Measurements from ENCODE around the gene ZFC3H1. TPM values are rescaled to one million over a fixed set of nuclear protein-coding genes. Genes with fewer than 3 reads are reported as not detected.

ZFC3H1 gene
- total RNA-seq, 6 donors from 2014 or later: 35.9 to 225 (median 74.1) TPM

- WGBS, 2 donors: 72 to 88% methylated on average over 2 of the region's 2 CpGs
- Histone ChIP-seq H3K4me1 (no peaks in the 10 kb centered on the region), H3K9me3 (no peaks in the 10 kb centered on the region), H3K27ac (no peak overlapping the region), H3K36me3 (no peaks in the 10 kb centered on the region), H3K27me3 (no peaks in the 10 kb centered on the region), H3K4me3 (no peak overlapping the region)
- TF ChIP-seq, protein P1, sequence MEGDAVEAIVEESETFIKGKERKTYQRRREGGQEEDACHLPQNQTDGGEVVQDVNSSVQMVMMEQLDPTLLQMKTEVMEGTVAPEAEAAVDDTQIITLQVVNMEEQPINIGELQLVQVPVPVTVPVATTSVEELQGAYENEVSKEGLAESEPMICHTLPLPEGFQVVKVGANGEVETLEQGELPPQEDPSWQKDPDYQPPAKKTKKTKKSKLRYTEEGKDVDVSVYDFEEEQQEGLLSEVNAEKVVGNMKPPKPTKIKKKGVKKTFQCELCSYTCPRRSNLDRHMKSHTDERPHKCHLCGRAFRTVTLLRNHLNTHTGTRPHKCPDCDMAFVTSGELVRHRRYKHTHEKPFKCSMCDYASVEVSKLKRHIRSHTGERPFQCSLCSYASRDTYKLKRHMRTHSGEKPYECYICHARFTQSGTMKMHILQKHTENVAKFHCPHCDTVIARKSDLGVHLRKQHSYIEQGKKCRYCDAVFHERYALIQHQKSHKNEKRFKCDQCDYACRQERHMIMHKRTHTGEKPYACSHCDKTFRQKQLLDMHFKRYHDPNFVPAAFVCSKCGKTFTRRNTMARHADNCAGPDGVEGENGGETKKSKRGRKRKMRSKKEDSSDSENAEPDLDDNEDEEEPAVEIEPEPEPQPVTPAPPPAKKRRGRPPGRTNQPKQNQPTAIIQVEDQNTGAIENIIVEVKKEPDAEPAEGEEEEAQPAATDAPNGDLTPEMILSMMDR (IDR thresholded peaks at IDR 0.05): no peak
- TF ChIP-seq EP300 (IDR thresholded peaks at IDR 0.05) (no peak), POLR2AphosphoS5 (IDR thresholded peaks at IDR 0.05) (no peak), POLR2A (IDR thresholded peaks at IDR 0.05) (no peak)
- DNase-seq (no peak), ATAC-seq (ENCODE audit: low FRiP score in 2 of 2) (no peak)
These were observed 76.6 kb downstream of the ZFC3H1 start for GRCh38 chr12:71587012-71587411.

DNA sequence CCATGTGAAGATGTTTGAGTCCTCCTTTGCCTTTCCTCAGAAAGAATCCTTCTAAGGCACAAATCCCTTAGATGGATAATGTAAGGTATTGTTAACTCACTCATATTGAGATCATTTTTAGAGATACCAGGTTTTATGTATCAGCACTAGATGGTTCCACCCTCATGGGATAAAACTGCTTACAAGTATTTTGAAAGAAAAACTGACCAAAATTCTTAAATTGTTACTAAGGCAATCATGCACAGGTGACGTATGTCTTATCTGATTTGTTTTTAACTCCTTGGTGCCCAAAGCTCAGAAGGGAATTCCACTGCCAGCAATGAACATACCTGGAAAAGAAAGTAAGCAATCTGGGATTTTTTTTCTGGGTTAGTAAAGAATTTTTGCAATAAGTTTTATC is 78.4 kb downstream of the ZFC3H1 start:
- ATAC-seq (ENCODE audit: low FRiP score in 2 of 2) (no peak), DNase-seq (no peak)
- no peaks in the 10 kb centered on the region for H3K4me1 ChIP-seq
- no peak overlapping the region for H3K4me3 ChIP-seq
- H3K9me3 ChIP-seq: no peaks in the 10 kb centered on the region
- H3K27me3 ChIP-seq: no peaks in the 10 kb centered on the region
- WGBS, 2 donors: 32 to 52% methylated on average over 1 of the region's 1 CpG
- no peak overlapping the region for H3K27ac ChIP-seq
- no peaks in the 10 kb centered on the region for H3K36me3 ChIP-seq
- no peak for TF ChIP-seq POLR2A (IDR thresholded peaks at IDR 0.05)
- TF ChIP-seq EP300 (IDR thresholded peaks at IDR 0.05): no peak
- TF ChIP-seq, protein P1 (IDR thresholded peaks at IDR 0.05): no peak
- TF ChIP-seq POLR2AphosphoS5 (IDR thresholded peaks at IDR 0.05): no peak

DNA sequence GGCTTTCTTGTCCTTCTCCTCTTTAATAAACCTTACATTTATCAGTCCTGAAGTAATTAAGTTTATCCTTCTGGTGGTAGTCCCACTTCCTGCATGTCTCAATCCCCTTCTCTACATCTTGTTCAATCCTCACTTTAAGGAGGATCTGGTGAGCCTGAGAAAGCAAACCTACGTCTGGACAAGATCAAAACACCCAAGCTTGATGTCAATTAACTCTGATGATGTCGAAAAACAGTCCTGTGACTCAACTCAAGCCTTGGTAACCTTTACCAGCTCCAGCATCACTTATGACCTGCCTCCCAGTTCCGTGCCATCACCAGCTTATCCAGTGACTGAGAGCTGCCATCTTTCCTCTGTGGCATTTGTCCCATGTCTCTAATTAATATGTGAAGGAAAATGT is 79.3 kb downstream of the ZFC3H1 start:
- no peak for DNase-seq
- 69 to 91% methylated on average over 3 of the region's 3 CpGs for WGBS, 2 donors
- Histone ChIP-seq H3K27ac (no peak overlapping the region), H3K9me3 (no peaks in the 10 kb centered on the region), H3K36me3 (no peaks in the 10 kb centered on the region), H3K4me1 (no peaks in the 10 kb centered on the region), H3K4me3 (no peak overlapping the region), H3K27me3 (no peaks in the 10 kb centered on the region)
- TF ChIP-seq, protein P1 (IDR thresholded peaks at IDR 0.05): no peak
- no peak for TF ChIP-seq EP300 (IDR thresholded peaks at IDR 0.05)
- no peak for TF ChIP-seq POLR2A (IDR thresholded peaks at IDR 0.05)
- TF ChIP-seq POLR2AphosphoS5 (IDR thresholded peaks at IDR 0.05): no peak
- ATAC-seq (ENCODE audit: low FRiP score in 2 of 2): no peak

DNA sequence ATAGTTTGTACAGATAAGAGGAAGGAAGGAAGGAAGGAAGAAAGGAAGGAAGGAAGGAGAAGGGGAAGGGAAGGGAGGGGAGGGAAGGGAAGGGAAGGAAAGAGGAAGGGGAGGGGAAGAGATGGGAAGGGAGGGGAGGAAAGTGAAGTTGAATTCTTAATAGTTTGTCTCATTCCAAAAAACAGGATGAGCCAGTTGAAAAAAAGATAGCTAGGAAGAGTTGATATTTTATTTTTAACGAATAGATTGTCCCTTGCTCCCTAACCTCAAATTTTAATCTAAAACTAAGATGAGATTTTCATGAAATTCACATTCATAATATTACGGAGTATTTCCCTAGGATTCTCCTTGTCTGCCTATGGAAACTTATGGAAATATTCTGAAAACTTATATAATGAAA is 80.7 kb downstream of the ZFC3H1 start:
- DNase-seq: no peak
- Histone ChIP-seq H3K27ac (no peak overlapping the region), H3K4me3 (no peak overlapping the region), H3K4me1 (no peaks in the 10 kb centered on the region), H3K27me3 (no peaks in the 10 kb centered on the region), H3K9me3 (no peaks in the 10 kb centered on the region), H3K36me3 (no peaks in the 10 kb centered on the region)
- TF ChIP-seq POLR2AphosphoS5 (IDR thresholded peaks at IDR 0.05) (no peak), EP300 (IDR thresholded peaks at IDR 0.05) (no peak)
- ATAC-seq (ENCODE audit: low FRiP score in 2 of 2): no peak
- 87 to 92% methylated on average over 2 of the region's 2 CpGs for WGBS, 2 donors

DNA sequence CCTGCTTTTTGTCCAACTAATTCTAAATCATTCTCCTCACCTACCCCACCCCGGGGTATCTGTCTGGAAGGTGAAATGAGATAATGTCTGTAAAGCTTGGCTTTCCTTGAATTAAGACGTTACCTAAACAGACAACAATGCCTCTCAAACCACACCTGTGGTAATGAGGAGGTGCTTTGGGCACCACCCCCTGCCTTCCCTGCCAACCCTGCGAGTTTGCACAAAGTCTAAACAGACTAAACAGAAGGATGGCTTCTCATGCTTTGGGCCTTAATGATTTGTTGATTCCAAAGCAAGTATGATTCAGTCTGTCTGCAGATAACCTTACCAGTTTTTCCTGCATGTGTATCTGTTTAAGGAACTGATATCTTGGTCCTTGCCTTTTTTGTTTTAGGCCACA is 82.4 kb downstream of the ZFC3H1 start:
- no peaks in the 10 kb centered on the region for H3K9me3 ChIP-seq
- no peaks in the 10 kb centered on the region for H3K27me3 ChIP-seq
- ATAC-seq (ENCODE audit: low FRiP score in 2 of 2): no peak
- no peaks in the 10 kb centered on the region for H3K4me1 ChIP-seq
- TF ChIP-seq, protein P1 (IDR thresholded peaks at IDR 0.05): no peak
- TF ChIP-seq EP300 (IDR thresholded peaks at IDR 0.05) (no peak), POLR2A (IDR thresholded peaks at IDR 0.05) (no peak), POLR2AphosphoS5 (IDR thresholded peaks at IDR 0.05) (no peak)
- DNase-seq: no peak
- WGBS, 2 donors: 51 to 66% methylated on average over 2 to 3 of the region's 3 CpGs
- no peaks in the 10 kb centered on the region for H3K36me3 ChIP-seq
- H3K27ac ChIP-seq: no peak overlapping the region
- H3K4me3 ChIP-seq: no peak overlapping the region
